Loucy (cell line): Measurements from ENCODE around the gene APOL2.
"Not testable (repeated sequence)": the region's sequence is repeated elsewhere in the genome, so short reads cannot be mapped to it uniquely, and the experiment has no call there.

Experiments used
- CTCF ChIP-seq: fragments of 200-600 bp; sonication (generic); conservative IDR thresholded peaks from 2 replicates; pipeline ENCODE4 v1.5.1; 2014; ENCODE audit warnings: mild to moderate bottlenecking, antibody characterized with exemption, low read length
- EZH2phosphoT487 ChIP-seq: fragments of 200-600 bp; IDR thresholded peaks from 2 replicates; pipeline ENCODE4 v1.6.1; 2018; ENCODE audit warnings: antibody characterized with exemption, mild to moderate bottlenecking, moderate library complexity, borderline replicate concordance

GRCh38 chr22:36205573-36205972, 33.8 kb downstream of the APOL2 start:
- TF ChIP-seq CTCF, EZH2phosphoT487: not testable (repeated sequence)
